ENCODE measurements around the gene UBR4.
A peak's percentile ranks its signal among the peaks of the same experiment; 100 is the strongest.

The UBR4 gene

GRCh38 chr1:19073311-19074186 lies 136.5 kb downstream of the UBR4 start:
- DNase-seq (ENCODE audit: low read depth, low spot score) = peak; percentile 74

GRCh38 chr1:19072285-19072981 lies 137.6 kb downstream of the UBR4 start:
- no peak for DNase-seq (ENCODE audit: low read depth, low spot score)

- DNase-seq (ENCODE audit: low read depth, low spot score) = no peak
Observed at GRCh38 chr1:19071674-19072281, 138.3 kb downstream of the UBR4 start.

- no peak for DNase-seq (ENCODE audit: low read depth, low spot score)
Observed at GRCh38 chr1:19070891-19071621, 139.0 kb downstream of the UBR4 start.

GRCh38 chr1:19070197-19070651 lies 139.8 kb downstream of the UBR4 start:
- no peak for DNase-seq (ENCODE audit: low read depth, low spot score)

GRCh38 chr1:19068639-19069276 lies 141.3 kb downstream of the UBR4 start:
- no peak for DNase-seq (ENCODE audit: low read depth, low spot score)

GRCh38 chr1:19067912-19068638 lies 142.0 kb downstream of the UBR4 start:
- DNase-seq (ENCODE audit: low read depth, low spot score) = no peak

- DNase-seq (ENCODE audit: low read depth, low spot score) = peak; percentile 84
Observed at GRCh38 chr1:19067182-19067911, 142.7 kb downstream of the UBR4 start.

- no peak for DNase-seq (ENCODE audit: low read depth, low spot score)
Observed at GRCh38 chr1:19066874-19067181, 143.2 kb downstream of the UBR4 start.

GRCh38 chr1:19066248-19066873 lies 143.7 kb downstream of the UBR4 start:
- DNase-seq (ENCODE audit: low read depth, low spot score) = peak; percentile 57

GRCh38 chr1:19065526-19066247 lies 144.4 kb downstream of the UBR4 start:
- no peak for DNase-seq (ENCODE audit: low read depth, low spot score)

GRCh38 chr1:19064906-19065450 lies 145.1 kb downstream of the UBR4 start:
- no peak for DNase-seq (ENCODE audit: low read depth, low spot score)

- no peak for DNase-seq (ENCODE audit: low read depth, low spot score)
Observed at GRCh38 chr1:19063122-19063521, 146.9 kb downstream of the UBR4 start.

- DNase-seq (ENCODE audit: low read depth, low spot score) = no peak
Observed at GRCh38 chr1:19062258-19063029, 147.6 kb downstream of the UBR4 start.

GRCh38 chr1:19061798-19062197 lies 148.3 kb downstream of the UBR4 start:
- DNase-seq (ENCODE audit: low read depth, low spot score) = no peak

- no peak for DNase-seq (ENCODE audit: low read depth, low spot score)
Observed at GRCh38 chr1:19061343-19061742, 148.7 kb downstream of the UBR4 start.

GRCh38 chr1:19059773-19060172 lies 150.3 kb downstream of the UBR4 start:
- no peak for DNase-seq (ENCODE audit: low read depth, low spot score)

GRCh38 chr1:19058476-19058797 lies 151.6 kb downstream of the UBR4 start:
- no peak for DNase-seq (ENCODE audit: low read depth, low spot score)

Measured in astrocyte of the hippocampus (primary cell).